Type B pancreatic cell (in vitro differentiated cells): Measurements from ENCODE around the gene NT5DC2. TPM values are rescaled to one million over a fixed set of nuclear protein-coding genes. Genes with fewer than 3 reads are reported as not detected.

Experiments
- DNase-seq: peaks from one replicate; pipeline ENCODE4 v3.0.0; 2021; ENCODE audit warnings: mixed read lengths; ENCODE audit not compliant: unreplicated experiment; ENCODE audit errors: extremely low spot score
- H3K27ac Mint-ChIP-seq: 2 replicates; pipeline ENCODE4 v1.8.0; 2021; ENCODE audit warnings: mild to moderate bottlenecking, mixed read lengths
- H3K27me3 Mint-ChIP-seq: 2 replicates; pipeline ENCODE4 v1.8.0; 2021; ENCODE audit warnings: mixed read lengths
- H3K36me3 Mint-ChIP-seq: 2 replicates; pipeline ENCODE4 v1.8.0; 2021; ENCODE audit warnings: mixed read lengths
- H3K4me1 Mint-ChIP-seq: one replicate; pipeline ENCODE4 v1.8.0; 2021; ENCODE audit warnings: mixed read lengths; ENCODE audit not compliant: unreplicated experiment
- H3K4me3 Mint-ChIP-seq: 2 replicates; pipeline ENCODE4 v1.8.0; 2021; ENCODE audit warnings: mild to moderate bottlenecking, mixed read lengths
- H3K9me3 Mint-ChIP-seq: 2 replicates; pipeline ENCODE4 v1.8.0; 2021; ENCODE audit warnings: mixed read lengths
- total RNA-seq: library from RNA; stranded (reverse); gene quantifications from 2 replicates; pipeline ENCODE4 v1.2.1, GENCODE V29; 2021; ENCODE audit warnings: low replicate concordance
- TF ChIP-seq, protein P1 (sequence below): fragments of 200-600 bp; sonication (generic); conservative IDR thresholded peaks from 2 replicates; pipeline ENCODE4 v1.5.0; 2021; ENCODE audit warnings: antibody characterized with exemption, mild to moderate bottlenecking

Gene NT5DC2
- total RNA-seq, 1 donor from 2014 or later = 231 TPM

DNA sequence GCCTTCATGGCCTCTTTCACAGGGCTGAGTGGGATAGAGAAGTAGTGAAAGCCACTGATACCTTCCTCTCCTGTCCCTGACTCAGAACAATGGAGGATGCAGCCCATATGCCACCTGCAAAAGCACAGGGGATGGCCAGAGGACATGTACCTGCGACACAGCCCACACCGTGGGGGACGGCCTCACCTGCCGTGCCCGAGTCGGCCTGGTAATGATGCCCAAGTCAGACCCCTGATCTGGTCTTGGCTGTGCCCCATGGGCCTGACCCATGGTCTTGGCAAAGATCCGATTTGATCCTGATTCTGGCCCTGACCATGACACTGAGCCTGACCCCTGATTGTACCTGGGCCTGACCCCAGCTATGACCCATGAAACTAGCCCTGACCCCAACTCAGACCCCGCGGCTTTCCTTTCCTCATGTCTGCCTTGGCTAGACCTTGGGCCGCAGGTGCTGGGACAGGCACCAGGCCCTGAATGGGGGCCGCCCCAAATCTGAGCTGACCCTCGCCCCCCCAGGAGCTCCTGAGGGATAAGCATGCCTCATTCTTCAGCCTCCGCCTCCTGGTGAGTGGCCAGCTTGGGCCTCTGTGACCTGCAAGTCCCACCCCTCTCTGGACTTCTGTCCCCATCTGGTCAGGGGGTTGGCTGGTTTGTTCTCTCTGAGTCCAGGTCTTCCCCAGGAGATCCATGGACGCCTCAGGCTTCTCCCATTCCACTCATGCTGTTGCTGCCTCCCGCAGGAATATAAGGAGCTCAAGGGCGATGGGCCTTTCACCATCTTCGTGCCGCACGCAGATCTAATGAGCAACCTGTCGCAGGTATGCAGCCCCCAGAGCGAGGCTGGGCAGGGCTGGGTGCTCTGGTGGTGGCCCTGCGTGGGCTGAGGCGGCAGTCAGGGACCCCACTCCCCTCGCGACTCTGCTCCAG lies 15.6 kb downstream of the NT5DC2 start:
- no peak overlapping the region for H3K4me3 Mint-ChIP-seq
- H3K27ac Mint-ChIP-seq = no peak overlapping the region
- no peaks in the 10 kb centered on the region for H3K36me3 Mint-ChIP-seq
- peaks cover 3% of the 10 kb centered on the region for H3K27me3 Mint-ChIP-seq
- H3K9me3 Mint-ChIP-seq = no peaks in the 10 kb centered on the region
- TF ChIP-seq, protein P1, sequence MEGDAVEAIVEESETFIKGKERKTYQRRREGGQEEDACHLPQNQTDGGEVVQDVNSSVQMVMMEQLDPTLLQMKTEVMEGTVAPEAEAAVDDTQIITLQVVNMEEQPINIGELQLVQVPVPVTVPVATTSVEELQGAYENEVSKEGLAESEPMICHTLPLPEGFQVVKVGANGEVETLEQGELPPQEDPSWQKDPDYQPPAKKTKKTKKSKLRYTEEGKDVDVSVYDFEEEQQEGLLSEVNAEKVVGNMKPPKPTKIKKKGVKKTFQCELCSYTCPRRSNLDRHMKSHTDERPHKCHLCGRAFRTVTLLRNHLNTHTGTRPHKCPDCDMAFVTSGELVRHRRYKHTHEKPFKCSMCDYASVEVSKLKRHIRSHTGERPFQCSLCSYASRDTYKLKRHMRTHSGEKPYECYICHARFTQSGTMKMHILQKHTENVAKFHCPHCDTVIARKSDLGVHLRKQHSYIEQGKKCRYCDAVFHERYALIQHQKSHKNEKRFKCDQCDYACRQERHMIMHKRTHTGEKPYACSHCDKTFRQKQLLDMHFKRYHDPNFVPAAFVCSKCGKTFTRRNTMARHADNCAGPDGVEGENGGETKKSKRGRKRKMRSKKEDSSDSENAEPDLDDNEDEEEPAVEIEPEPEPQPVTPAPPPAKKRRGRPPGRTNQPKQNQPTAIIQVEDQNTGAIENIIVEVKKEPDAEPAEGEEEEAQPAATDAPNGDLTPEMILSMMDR = no peak
- no peak for DNase-seq
- peaks cover 5% of the 10 kb centered on the region for H3K4me1 Mint-ChIP-seq

GRCh38 chr3:52516509-52517195 lies 17.0 kb downstream of the NT5DC2 start:
- no peak for DNase-seq
- H3K36me3 Mint-ChIP-seq = no peaks in the 10 kb centered on the region
- peaks cover 3% of the 10 kb centered on the region for H3K27me3 Mint-ChIP-seq
- H3K4me3 Mint-ChIP-seq = no peak overlapping the region
- H3K27ac Mint-ChIP-seq = no peak overlapping the region
- TF ChIP-seq, protein P1 = no peak
- H3K9me3 Mint-ChIP-seq = no peaks in the 10 kb centered on the region
- peaks cover 5% of the 10 kb centered on the region for H3K4me1 Mint-ChIP-seq

DNA sequence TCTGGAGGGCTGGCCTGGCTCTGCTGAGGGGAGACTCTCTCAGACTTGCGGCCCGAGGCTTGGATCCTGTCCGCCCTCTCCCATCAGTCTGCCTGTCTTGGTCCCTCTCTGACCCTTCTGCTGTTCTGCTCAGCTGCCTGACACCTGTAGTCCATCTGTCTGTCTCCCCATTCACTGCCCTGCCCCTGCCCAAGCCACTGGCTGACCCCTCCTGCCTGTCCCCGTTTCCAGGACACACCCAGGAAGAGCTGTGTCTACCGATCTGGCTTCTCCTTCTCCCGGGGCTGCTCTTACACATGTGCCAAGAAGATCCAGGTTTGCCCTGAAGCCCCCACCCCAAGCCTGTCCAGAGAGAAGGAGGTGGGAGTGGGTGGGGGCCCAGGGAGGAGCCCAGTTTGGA lies 18.5 kb downstream of the NT5DC2 start:
- peaks cover 3% of the 10 kb centered on the region for H3K27me3 Mint-ChIP-seq
- no peaks in the 10 kb centered on the region for H3K9me3 Mint-ChIP-seq
- TF ChIP-seq, protein P1 = no peak
- H3K36me3 Mint-ChIP-seq = no peaks in the 10 kb centered on the region
- no peak overlapping the region for H3K4me3 Mint-ChIP-seq
- DNase-seq = no peak
- H3K27ac Mint-ChIP-seq = no peak overlapping the region
- H3K4me1 Mint-ChIP-seq = peaks cover 5% of the 10 kb centered on the region

- Mint-ChIP-seq H3K9me3 (no peaks in the 10 kb centered on the region), H3K4me3 (no peak overlapping the region), H3K27me3 (peaks cover 3% of the 10 kb centered on the region), H3K27ac (no peak overlapping the region), H3K4me1 (peaks cover 5% of the 10 kb centered on the region), H3K36me3 (no peaks in the 10 kb centered on the region)
- no peak for DNase-seq
- TF ChIP-seq, protein P1 = no peak
Measured at GRCh38 chr3:52514576-52514975, 19.1 kb downstream of the NT5DC2 start.

- TF ChIP-seq, protein P1 = no peak
- Mint-ChIP-seq H3K4me1 (peaks cover 5% of the 10 kb centered on the region), H3K36me3 (no peaks in the 10 kb centered on the region), H3K27me3 (peaks cover 3% of the 10 kb centered on the region), H3K4me3 (no peak overlapping the region), H3K27ac (no peak overlapping the region), H3K9me3 (no peaks in the 10 kb centered on the region)
- no peak for DNase-seq
Measured at GRCh38 chr3:52513281-52513680, 20.4 kb downstream of the NT5DC2 start.
